Measurements from ENCODE around the gene C1orf210.

C1orf210 gene

DNA sequence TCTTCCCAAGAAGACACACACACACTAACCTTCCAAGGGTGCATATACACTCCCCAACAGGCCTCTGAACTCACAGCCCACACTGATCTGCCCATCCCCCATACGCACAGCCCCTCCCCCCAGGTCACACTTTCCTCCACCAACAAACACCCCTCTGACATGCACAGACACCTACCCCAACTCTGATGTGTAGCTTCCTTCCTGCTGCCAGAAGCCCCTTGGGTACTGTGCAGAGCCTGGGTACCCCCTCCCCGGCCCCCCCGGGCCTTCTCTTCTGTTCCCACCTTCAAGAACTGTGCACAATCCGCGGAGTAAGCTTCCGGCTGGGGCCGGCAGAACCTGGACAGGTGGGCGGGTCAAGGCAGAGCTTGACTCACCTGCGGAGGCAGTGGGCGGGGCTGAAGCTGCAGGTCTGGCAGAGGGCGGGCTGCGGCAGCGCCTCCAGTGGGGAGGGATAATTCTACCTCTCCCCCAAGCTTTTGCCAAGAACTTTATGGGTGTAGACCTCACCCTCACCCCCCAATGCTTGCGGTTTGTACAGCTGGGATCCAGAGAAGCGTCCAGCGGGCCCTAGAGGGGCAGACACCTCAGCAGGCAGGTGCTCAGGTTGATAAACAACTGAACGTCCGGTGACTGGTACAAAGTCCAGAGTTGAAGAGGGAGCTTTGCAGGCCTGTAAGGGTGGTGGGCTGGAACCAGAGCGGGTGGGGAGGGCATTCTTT, at the start of gene C1orf210:
Gene C1orf210 (minus strand): TSS at position 313 of the 722 bp plus-strand sequence. CDS start 2,311 bp downstream, outside the sequence.
- DNase-seq (ENCODE audit: low spot score), result no peak

DNA sequence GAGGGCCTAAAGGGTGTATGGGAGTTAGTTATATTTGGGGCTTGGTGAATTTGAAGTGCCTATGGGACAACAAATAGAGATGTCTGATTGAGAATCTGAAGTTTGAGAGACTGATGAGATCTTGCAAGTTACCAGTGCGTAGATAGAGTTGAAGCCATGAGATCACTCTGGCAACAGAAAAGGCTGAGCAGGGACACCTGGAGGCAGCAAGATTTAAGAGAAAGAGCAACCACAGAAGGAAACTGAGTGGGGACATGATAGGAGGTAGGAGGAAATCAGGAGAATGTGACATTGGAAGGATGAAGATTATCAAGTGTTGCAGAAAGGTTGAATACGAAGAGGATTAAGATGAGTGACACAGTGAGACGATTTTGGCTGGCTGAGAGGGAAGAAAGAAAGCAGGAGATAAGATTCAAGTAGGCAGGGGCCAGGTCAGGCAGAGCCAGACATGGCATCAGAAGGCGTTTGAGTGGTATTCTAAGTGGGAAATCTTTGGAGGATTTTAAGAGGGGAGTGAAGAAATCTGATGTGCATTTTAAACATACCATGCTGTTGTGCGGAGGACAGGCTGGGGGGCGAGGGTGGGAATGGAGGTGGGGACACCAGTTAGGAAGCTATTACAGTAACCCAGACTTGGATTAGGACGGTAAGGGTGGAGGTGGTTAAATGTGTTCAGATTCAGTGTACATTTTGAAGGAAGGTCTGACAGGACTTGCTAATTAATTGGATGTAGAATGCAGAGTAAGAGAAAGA, 49.2 kb upstream of the C1orf210 start:
- no peak for DNase-seq (ENCODE audit: low spot score)

DNA sequence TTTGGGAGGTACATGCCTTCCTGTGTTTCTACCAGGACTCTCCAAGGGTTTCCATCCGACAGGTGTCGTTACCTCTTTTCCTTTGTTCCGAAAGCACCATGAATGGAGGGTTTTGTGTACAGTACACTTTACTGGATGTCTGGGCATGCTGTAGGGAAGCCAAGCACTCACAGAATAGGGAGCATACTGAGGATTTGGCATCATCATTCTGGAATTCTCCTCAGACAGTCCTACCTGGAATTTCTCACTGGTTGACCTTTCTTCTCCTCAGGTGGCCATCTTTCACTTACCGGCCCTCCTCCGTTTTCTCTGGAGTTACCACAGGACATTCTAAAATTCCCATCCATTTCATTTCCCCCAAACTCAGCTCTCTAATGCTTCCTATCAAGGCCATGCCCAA, 46.3 kb upstream of the C1orf210 start:
- DNase-seq (ENCODE audit: low spot score), result no peak

DNA sequence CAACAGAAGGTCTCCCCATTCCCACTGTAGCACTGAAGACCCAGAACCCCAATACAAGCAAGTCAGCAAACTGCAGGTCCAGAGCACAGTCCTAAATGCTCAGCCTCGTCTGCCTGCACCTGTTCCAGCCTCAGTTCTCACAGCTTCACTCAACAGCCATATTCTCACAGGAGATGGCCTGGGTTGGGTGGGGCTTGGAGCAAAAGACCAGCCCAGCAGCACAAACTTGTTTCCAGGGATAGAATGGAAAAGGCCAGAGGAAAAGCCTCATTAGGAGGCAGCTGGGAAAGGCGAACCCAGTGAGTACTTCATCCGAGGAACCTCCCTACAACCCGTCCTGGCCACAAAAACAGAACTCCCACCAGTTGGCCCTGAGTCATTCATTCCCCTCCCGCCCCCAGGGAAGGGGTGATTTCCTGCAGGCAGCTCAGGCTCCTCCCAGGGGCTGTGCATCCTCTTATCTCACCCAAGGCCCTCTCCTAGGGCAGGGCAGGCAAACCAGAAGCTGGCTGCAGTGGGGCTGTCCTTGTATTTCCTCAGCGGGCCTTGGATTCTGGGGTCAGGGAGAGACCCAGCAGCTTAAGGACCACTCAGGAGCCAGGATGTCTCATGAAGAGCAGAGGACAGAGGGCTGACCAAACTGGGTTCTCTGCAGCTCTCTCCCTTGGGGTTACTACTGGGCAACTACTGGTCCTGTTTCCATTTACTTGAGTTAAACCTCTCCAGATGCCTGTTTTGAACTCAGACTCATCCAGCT, 44.8 kb upstream of the C1orf210 start:
- no peak for DNase-seq (ENCODE audit: low spot score)

DNA sequence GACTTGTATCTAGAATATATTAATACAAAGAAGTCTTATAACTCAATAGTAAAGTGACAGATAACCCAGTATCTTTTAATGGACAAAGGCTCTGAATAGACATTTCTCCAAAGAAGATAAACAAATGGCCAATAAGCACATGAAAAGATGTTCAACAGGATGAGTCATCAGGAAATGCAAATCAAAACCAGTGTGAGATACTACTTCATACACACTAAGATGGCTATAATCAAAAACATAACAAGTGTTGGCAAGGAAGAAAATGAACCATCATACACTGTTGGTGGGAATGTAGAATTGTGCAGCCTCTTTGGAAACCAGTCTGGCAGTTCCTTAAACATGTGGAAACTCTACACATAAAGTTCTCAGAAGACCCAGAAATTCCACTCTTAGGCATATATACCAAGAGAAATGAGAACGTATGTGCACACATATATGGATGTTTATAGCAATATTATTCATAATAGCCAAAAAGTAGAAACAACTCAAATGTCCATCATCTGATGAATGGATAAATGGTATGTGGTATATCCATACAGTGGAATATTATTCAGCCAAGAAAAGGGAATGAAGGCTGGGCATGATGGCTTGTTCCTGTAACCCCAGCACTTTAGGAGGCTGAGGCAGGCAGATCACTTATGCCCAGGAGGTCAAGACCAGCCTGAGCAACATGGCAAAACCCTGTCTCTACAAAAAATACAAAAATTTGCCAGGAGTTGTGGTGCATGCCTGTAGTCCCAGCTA, 42.3 kb upstream of the C1orf210 start:
- DNase-seq (ENCODE audit: low spot score), result no peak

DNA sequence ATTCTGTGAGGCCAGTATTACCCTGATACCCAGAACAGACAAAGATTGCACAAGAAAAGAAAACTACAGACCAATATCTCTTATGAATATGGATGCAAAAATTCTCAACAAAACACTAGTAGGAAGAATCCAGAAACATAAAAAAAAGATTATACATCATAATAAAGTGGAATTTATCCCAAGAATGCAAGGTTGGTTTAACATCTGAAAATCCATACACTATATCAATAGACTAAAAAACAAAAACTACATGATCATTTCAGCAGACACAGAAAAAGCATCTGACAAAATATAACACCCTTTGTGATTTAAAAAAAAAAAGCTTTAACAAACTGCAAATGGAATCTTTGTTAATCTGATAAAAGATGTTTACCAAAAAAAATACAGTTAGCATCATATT, 40.0 kb upstream of the C1orf210 start:
- DNase-seq (ENCODE audit: low spot score), result no peak

DNA sequence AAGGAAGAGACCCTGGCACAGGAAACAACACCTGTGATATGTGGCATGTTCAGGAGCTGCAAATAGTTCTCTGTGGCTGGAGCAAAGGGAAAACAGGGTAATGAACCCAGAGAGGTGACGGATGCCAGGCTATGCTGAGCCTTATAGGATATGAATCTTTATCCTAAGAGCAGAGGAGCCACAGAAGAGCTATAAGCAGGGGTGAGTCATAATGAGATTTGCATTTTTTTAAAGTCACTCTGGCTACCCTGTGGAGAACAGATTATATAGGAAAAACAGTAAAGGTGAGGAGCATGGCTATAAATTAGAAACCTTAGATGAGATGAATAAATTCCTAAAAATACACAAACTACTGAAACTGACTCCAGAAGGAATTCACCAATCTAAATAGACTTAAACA, 39.4 kb upstream of the C1orf210 start:
- no peak for DNase-seq (ENCODE audit: low spot score)

DNA sequence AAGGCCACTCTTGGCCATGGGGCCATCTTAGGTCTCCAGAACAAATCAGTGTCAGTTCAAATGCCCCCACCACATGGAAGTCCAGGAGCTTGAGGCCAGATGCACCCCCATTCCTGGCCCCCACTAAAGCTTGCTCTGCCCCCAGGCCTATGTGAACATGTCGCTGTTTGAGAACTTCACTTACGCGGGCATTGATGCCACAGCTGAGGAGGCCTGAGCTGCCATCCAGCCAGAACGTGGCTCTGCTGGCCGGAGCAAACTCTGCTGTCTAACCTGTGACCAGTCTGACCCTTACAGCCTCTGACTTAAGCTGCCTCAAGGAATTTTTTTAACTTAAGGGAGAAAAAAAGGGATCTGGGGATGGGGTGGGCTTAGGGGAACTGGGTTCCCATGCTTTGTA, 37.1 kb upstream of the C1orf210 start:
- DNase-seq (ENCODE audit: low spot score), result no peak

DNA sequence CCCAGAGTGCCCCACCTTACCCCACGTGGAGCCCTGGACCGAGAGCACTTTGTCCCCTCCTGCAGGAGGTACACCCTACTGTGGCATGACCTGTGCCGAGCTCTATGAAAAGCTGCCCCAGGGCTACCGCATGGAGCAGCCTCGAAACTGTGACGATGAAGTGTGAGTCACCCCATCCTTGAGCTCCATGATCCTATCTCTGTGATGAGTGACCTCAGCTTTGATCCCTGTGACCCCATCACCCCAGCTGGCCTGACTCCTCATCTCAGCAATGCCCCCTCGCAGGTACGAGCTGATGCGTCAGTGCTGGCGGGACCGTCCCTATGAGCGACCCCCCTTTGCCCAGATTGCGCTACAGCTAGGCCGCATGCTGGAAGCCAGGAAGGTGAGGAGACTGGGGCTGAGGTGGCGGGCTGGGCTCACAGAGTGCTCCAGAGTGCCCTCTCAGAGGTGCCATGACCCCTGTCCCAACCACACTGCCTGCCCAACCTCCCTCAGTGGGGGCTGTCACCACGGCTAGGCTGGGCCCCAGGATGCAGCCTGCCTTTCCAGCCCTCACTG, 36.0 kb upstream of the C1orf210 start:
- DNase-seq (ENCODE audit: low spot score), result no peak

DNA sequence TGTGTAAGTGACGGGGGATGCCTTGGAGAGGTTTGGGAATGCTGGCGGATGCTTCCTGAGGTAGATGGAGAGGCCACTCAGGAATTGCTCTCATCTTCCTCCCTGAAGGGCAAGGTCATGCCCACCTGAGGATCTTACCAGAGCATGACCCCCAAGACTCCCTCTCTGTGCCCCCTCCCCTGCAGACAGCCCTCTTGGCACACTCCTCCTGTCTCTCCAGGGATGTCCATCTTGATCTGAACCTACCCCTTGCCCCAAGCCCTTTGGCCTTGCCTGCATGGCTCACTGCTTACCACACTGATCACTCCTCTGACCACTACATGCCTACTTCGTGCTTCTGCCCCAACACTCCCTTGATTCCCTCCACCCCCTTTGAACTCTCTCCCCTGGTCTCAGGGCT, 34.4 kb upstream of the C1orf210 start:
- no peak for DNase-seq (ENCODE audit: low spot score)

DNA sequence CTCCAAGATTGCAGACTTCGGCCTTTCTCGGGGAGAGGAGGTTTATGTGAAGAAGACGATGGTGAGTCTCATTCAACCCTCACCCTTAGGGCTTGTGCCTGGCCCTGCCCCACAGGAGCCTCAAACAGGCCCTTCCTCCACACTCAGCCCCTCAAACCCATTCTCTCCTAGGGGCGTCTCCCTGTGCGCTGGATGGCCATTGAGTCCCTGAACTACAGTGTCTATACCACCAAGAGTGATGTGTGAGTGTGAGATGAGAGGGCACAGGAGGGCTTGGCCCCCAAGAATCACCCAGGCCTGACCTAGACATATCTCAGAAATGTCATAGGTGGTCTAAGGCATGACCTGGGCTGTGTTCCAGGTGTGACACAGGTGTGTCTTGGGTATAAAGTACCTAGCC, 33.9 kb upstream of the C1orf210 start:
- DNase-seq (ENCODE audit: low spot score), result no peak

DNA sequence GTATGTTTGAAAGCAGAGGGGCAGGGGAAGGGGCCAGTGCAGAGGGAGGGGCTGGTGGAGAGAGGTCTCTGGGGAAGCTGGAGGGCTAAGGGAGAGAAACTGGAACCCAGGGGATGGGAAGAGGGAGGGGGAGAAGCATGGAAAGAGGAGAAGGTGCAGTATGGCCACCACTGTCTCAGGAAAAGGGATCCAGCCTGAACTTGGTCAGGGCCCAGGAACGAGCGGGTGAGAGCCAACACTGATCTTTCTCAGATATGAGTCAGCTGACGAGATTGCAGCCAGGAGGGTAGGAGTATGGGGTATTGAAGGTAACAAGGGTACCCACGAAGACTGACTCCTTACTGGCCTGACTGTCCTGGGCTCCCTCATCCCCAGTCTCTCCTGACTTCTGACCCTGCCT, 33.5 kb upstream of the C1orf210 start:
- DNase-seq (ENCODE audit: low spot score), result no peak

DNA sequence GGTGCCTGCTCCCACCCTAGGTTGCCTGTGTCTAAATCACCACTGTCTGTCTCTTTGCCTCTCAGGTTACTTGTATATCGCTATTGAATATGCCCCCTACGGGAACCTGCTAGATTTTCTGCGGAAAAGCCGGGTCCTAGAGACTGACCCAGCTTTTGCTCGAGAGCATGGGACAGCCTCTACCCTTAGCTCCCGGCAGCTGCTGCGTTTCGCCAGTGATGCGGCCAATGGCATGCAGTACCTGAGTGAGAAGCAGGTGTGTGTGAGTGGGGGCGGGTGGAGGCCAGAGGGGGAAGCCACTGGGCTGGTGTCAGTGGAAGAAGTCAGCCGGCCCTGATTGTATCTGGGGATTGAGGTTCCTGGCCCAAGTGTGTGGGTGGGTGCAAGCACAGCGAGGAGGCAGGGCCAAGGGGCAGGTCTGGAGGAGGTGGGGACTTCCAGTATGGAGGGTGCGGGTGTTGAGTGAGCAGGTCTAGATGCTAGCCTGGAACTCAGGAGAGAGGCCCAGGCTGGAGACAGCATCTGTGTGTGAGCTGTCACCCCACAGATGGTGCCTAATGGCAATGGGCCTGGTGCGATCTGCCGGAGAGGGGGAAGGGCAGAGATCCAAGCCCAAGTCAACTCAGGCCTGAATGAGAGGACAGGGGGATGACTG, 32.6 kb upstream of the C1orf210 start:
- peak; percentile 89 for DNase-seq (ENCODE audit: low spot score)

DNA sequence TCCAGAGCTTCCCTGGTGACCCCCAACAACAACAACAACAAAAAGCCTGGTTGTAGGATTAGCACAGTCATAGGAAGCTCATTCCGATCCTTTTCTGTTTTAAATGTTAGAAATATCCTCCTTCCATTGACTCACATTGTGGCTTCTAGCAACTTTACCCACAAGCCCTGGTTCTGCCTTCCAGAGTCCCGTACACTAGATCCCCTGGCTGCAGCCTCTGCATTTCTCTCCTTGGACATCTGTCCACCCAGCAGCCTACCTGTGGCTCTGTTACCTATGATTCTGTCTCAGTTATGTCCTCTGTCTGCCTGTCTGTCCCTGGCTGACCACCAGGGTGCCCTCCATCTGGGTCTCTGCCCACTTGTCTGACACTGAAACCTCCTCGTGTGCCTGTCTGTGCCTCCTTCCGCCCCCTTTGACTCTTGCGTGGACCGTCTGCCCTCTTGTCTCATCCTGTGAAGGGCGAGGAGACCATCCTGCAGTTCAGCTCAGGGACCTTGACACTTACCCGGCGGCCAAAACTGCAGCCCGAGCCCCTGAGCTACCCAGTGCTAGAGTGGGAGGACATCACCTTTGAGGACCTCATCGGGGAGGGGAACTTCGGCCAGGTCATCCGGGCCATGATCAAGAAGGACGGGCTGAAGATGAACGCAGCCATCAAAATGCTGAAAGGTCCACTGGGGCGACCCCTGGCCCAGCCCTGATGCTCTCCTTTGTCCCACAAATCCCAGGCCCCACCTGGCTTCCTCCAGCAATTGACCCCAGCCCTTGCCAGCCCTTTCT, 31.5 kb upstream of the C1orf210 start:
- DNase-seq (ENCODE audit: low spot score), result no peak

DNA sequence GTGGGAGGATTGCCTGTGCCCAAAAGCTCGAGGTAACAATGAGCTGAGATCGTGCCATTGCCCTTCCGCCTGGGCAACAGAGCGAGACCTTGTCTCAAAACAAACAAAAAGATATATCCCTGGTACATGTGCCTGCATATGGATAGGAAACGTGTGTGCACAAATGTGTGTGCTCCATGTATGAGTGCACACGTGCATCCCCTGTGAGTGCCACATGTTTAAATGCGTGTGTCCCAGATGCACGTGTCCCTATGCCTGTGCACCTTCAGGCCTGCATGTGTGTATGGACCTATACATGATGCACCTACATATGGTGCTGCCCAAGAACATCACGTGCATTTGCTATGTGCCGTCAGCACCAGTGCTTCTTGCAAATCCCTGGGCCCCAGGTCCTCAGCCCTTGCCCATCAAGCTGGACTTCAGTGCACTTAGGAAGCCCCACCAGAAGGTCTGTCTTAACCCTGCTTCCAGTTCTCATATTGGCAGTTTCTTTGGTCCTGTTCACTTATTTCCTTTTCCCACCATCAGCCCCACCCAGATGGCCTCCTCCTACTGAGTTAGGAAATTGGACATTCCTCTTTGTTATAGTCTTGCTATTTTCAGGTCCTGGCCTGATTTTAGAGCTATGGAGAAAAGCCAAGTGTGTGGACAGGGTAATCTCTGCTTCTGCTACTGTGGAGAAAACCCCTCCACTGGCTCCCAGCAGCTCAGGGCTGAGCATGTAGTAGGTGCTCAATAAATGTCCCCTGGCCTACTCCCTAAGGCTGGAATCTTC, 30.8 kb upstream of the C1orf210 start:
- DNase-seq (ENCODE audit: low spot score), result no peak

DNA sequence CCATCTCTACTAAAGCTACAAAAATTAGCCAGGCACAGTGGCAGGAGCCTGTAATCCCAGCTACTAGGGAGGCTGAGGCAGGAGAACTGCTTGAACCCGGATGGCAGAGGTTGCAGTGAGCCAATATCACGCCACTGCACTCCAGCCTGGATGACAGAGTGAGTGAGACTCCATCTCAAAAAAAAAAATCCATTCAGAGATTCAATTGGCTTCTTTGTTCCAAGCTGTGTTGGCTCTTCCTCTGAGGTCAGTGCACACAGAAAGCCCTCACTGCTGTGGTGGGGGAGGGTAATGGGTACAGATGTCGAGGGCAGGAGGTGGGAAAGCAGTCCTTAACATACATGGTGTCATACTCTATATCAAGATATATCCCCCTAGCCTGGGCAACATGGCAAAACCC, 30.1 kb upstream of the C1orf210 start:
- peak; percentile 88 for DNase-seq (ENCODE audit: low spot score)

DNA sequence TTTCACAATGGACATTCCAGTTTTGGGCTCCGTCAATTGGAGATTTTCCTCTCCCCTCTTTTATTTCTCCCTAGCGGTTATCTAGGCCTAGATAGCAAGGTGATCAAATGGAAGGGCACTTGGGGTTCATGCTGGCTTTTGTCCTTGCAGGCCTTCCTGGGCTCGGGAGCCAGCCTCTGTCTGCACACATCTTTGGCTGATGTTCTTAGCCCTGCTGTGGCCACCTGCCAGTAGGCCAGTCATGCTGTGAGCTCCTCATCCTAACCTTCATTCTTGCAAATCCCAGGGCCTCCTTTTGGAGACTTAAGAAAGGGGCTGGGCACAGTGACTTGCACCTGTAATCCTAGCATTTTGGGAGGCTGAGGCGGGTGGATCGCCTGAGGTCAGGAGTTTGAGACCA, 28.9 kb upstream of the C1orf210 start:
- DNase-seq (ENCODE audit: low spot score), result no peak

DNA sequence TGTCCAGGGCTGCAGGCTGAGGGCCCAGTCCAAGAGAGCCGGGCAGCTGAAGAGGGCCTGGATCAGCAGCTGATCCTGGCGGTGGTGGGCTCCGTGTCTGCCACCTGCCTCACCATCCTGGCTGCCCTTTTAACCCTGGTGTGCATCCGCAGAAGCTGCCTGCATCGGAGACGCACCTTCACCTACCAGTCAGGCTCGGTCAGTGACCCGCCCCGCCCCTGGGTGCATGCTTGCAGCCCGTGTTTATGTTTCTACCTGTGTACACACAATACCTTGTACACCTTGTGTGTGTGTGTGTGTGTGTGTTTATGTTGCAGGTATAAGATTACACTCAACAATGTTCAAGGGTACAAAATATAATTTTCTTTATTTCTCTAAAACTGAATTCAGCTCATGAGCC, 28.4 kb upstream of the C1orf210 start:
- no peak for DNase-seq (ENCODE audit: low spot score)

DNA sequence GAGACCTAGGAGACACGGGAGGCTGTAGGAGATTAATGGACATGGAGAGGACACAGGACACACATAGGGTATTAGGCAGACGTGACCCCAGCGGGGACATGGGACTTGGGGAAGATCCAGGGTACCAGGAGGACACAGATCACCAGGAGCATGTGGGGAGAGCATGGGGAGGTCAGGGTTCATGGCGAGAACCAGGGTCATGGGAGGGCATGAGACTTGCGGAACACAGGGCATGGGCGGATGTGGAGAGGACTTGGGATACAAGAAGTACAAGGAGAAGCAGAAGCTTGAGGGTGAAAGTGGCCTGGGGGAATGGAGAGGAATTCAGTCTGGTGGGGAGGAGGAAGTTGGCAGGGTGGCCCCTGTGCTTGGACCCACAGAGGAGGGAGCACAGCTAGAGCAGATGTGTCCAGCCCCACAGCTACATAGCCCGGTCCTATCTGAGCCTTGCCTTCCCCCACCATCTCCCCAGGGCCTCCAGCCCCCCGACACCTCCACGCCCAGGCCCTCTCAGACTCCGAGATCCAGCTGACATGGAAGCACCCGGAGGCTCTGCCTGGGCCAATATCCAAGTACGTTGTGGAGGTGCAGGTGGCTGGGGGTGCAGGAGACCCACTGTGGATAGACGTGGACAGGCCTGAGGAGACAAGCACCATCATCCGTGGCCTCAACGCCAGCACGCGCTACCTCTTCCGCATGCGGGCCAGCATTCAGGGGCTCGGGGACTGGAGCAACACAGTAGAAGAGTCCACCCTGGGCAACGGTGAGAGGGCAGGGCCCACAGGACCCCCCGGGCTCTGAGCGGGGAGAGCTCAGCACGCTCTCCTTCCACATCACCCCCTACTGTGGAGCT, 27.5 kb upstream of the C1orf210 start:
- DNase-seq (ENCODE audit: low spot score), result no peak
